Loucy (cell line): ENCODE results near the gene NDUFAF5.

Experiments
- H2AFZ ChIP-seq: fragments of 200-600 bp; sonication (generic); 2 replicates; pipeline ENCODE4 v1.6.0; 2016; ENCODE audit warnings: antibody characterized with exemption, mild to moderate bottlenecking, low read length, moderate library complexity
- H3F3A ChIP-seq: fragments of 200-600 bp; 2 replicates; pipeline ENCODE4 v1.6.0; 2016; ENCODE audit warnings: antibody characterized with exemption, low read depth, mild to moderate bottlenecking
- H3K27me3 ChIP-seq: fragments of 200-600 bp; sonication (generic); 2 replicates; pipeline ENCODE4 v1.6.1; 2014; ENCODE audit warnings: low read length, mild to moderate bottlenecking; ENCODE audit not compliant: insufficient read depth, poor library complexity, severe bottlenecking
- H3K36me3 ChIP-seq: fragments of 200-600 bp; sonication (generic); 2 replicates; pipeline ENCODE4 v1.6.1; 2016; ENCODE audit warnings: low read length; ENCODE audit not compliant: insufficient read depth
- H3K4me1 ChIP-seq: fragments of 200-600 bp; sonication (generic); 2 replicates; pipeline ENCODE4 v1.5.1; 2014; ENCODE audit warnings: low read length, mild to moderate bottlenecking; ENCODE audit not compliant: insufficient read depth, poor library complexity, severe bottlenecking
- H3K4me2 ChIP-seq: fragments of 200-600 bp; sonication (generic); 2 replicates; pipeline ENCODE4 v1.6.0; 2014; ENCODE audit warnings: antibody characterized with exemption, low read length, low read depth, mild to moderate bottlenecking; ENCODE audit not compliant: poor library complexity, severe bottlenecking
- H3K4me3 ChIP-seq: fragments of 200-600 bp; sonication (generic); 2 replicates; pipeline ENCODE4 v1.5.1; 2014; ENCODE audit warnings: low read length, mild to moderate bottlenecking, mixed read lengths; ENCODE audit not compliant: poor library complexity, severe bottlenecking
- H3K79me2 ChIP-seq: fragments of 200-600 bp; sonication (generic); 2 replicates; pipeline ENCODE4 v1.6.1; 2014; ENCODE audit warnings: low read length; ENCODE audit not compliant: insufficient read depth
- H3K9ac ChIP-seq: fragments of 200-600 bp; sonication (generic); 2 replicates; pipeline ENCODE4 v1.6.0; 2014; ENCODE audit warnings: mild to moderate bottlenecking, low read depth, low read length, moderate library complexity; ENCODE audit not compliant: poor library complexity, severe bottlenecking
- H3K9me2 ChIP-seq: fragments of 200-600 bp; sonication (generic); replicated peaks from 2 replicates; pipeline ENCODE4 v1.6.1; 2016; ENCODE audit warnings: low read depth, low read length, mixed read lengths
- H3K9me3 ChIP-seq: fragments of 200-600 bp; sonication (generic); 2 replicates; pipeline ENCODE4 v1.6.1; 2014; ENCODE audit warnings: mild to moderate bottlenecking, antibody characterized with exemption, low read length, low read depth; ENCODE audit not compliant: insufficient read depth
- H4K20me1 ChIP-seq: fragments of 200-600 bp; sonication (generic); 2 replicates; pipeline ENCODE4 v1.6.0; 2014; ENCODE audit warnings: antibody characterized with exemption, low read length, mild to moderate bottlenecking; ENCODE audit not compliant: insufficient read depth, poor library complexity, severe bottlenecking
- CTCF ChIP-seq: fragments of 200-600 bp; sonication (generic); conservative IDR thresholded peaks from 2 replicates; pipeline ENCODE4 v1.5.1; 2014; ENCODE audit warnings: mild to moderate bottlenecking, antibody characterized with exemption, low read length
- EZH2phosphoT487 ChIP-seq: fragments of 200-600 bp; IDR thresholded peaks from 2 replicates; pipeline ENCODE4 v1.6.1; 2018; ENCODE audit warnings: antibody characterized with exemption, mild to moderate bottlenecking, moderate library complexity, borderline replicate concordance

The NDUFAF5 gene

GRCh38 chr20:13857961-13858360 is 73.1 kb downstream of the NDUFAF5 start:
- no peaks in the 10 kb centered on the region for H4K20me1 ChIP-seq
- no peaks in the 10 kb centered on the region for H3K4me1 ChIP-seq
- no peak overlapping the region for H2AFZ ChIP-seq
- H3K9ac ChIP-seq = no peak overlapping the region
- H3K9me2 ChIP-seq = no peaks in the 10 kb centered on the region
- no peaks in the 10 kb centered on the region for H3K36me3 ChIP-seq
- TF ChIP-seq EZH2phosphoT487 = no peak
- no peak for TF ChIP-seq CTCF
- no peaks in the 10 kb centered on the region for H3K27me3 ChIP-seq
- H3K9me3 ChIP-seq = no peaks in the 10 kb centered on the region
- no peaks in the 10 kb centered on the region for H3F3A ChIP-seq
- no peak overlapping the region for H3K4me2 ChIP-seq
- H3K79me2 ChIP-seq = no peaks in the 10 kb centered on the region
- H3K4me3 ChIP-seq = no peak overlapping the region

- Histone ChIP-seq H3K27me3 (no peaks in the 10 kb centered on the region), H3K4me2 (no peak overlapping the region), H4K20me1 (no peaks in the 10 kb centered on the region), H3F3A (no peaks in the 10 kb centered on the region), H3K9me3 (no peaks in the 10 kb centered on the region), H3K36me3 (no peaks in the 10 kb centered on the region), H3K79me2 (no peaks in the 10 kb centered on the region), H3K4me1 (no peaks in the 10 kb centered on the region), H3K9ac (no peak overlapping the region), H3K9me2 (no peaks in the 10 kb centered on the region), H2AFZ (no peak overlapping the region), H3K4me3 (no peak overlapping the region)
- TF ChIP-seq CTCF = no peak
- TF ChIP-seq EZH2phosphoT487 = no peak
These were observed 73.6 kb downstream of the NDUFAF5 start for GRCh38 chr20:13858439-13858838.

GRCh38 chr20:13858871-13859270 is 74.0 kb downstream of the NDUFAF5 start:
- Histone ChIP-seq H3K4me2 (no peak overlapping the region), H3F3A (no peaks in the 10 kb centered on the region), H4K20me1 (no peaks in the 10 kb centered on the region), H3K9me3 (no peaks in the 10 kb centered on the region), H3K36me3 (no peaks in the 10 kb centered on the region), H3K4me3 (no peak overlapping the region), H3K4me1 (no peaks in the 10 kb centered on the region), H3K9ac (no peak overlapping the region), H2AFZ (no peak overlapping the region), H3K9me2 (no peaks in the 10 kb centered on the region), H3K79me2 (no peaks in the 10 kb centered on the region), H3K27me3 (no peaks in the 10 kb centered on the region)
- TF ChIP-seq EZH2phosphoT487 (no peak), CTCF (no peak)
